Glomerular visceral epithelial cell (primary cell): ENCODE measurements around the gene FAM120A.

Experiments used
- DNase-seq: peaks from one replicate; pipeline ENCODE4 v3.0.0-alpha.2; 2016; ENCODE audit errors: extremely low spot score

FAM120A gene

GRCh38 chr9:93470391-93470790, 18.9 kb downstream of the FAM120A start:
- no peak for DNase-seq

GRCh38 chr9:93471124-93471523, 19.6 kb downstream of the FAM120A start:
- no peak for DNase-seq

- DNase-seq, result no peak
Observed at GRCh38 chr9:93473411-93473810, 21.9 kb downstream of the FAM120A start.

- DNase-seq, result no peak
Observed at GRCh38 chr9:93475108-93475507, 23.6 kb downstream of the FAM120A start.

- no peak for DNase-seq
Observed at GRCh38 chr9:93475856-93476255, 24.4 kb downstream of the FAM120A start.

- DNase-seq, result no peak
Observed at GRCh38 chr9:93476924-93477323, 25.4 kb downstream of the FAM120A start.

GRCh38 chr9:93477397-93477796, 25.9 kb downstream of the FAM120A start:
- no peak for DNase-seq

GRCh38 chr9:93479726-93480125, 28.2 kb downstream of the FAM120A start:
- DNase-seq, result no peak

GRCh38 chr9:93480262-93480661, 28.8 kb downstream of the FAM120A start:
- no peak for DNase-seq

GRCh38 chr9:93480728-93481324, 29.3 kb downstream of the FAM120A start:
- no peak for DNase-seq

- no peak for DNase-seq
Observed at GRCh38 chr9:93483497-93483896, 32.0 kb downstream of the FAM120A start.

- DNase-seq, result no peak
Observed at GRCh38 chr9:93486268-93486667, 34.8 kb downstream of the FAM120A start.

GRCh38 chr9:93488244-93488643, 36.8 kb downstream of the FAM120A start:
- DNase-seq, result no peak

GRCh38 chr9:93491593-93492232, 40.2 kb downstream of the FAM120A start:
- DNase-seq, result no peak

- no peak for DNase-seq
Observed at GRCh38 chr9:93492327-93492726, 40.8 kb downstream of the FAM120A start.

- no peak for DNase-seq
Observed at GRCh38 chr9:93493949-93494348, 42.5 kb downstream of the FAM120A start.

- no peak for DNase-seq
Observed at GRCh38 chr9:93496285-93496684, 44.8 kb downstream of the FAM120A start.

GRCh38 chr9:93500571-93501298, 49.2 kb downstream of the FAM120A start:
- DNase-seq, result no peak

- no peak for DNase-seq
Observed at GRCh38 chr9:93501406-93501805, 49.9 kb downstream of the FAM120A start.

GRCh38 chr9:93503381-93503780, 51.9 kb downstream of the FAM120A start:
- no peak for DNase-seq

GRCh38 chr9:93505541-93506132, 54.2 kb downstream of the FAM120A start:
- no peak for DNase-seq

- DNase-seq, result no peak
Observed at GRCh38 chr9:93507768-93508167, 56.3 kb downstream of the FAM120A start.

GRCh38 chr9:93508207-93508606, 56.7 kb downstream of the FAM120A start:
- DNase-seq, result no peak
